Keratinocyte (primary cell): ENCODE data around the gene LGALS7B. TPM values are rescaled to one million over a fixed set of nuclear protein-coding genes. Genes with fewer than 3 reads are reported as not detected.
"Not testable (repeated sequence)": the region's sequence is repeated elsewhere in the genome, so short reads cannot be mapped to it uniquely, and the experiment has no call there.

Source experiments
- DNase-seq: peaks from one replicate; pipeline ENCODE4 v3.0.0-alpha.2; 2011; ENCODE audit warnings: low read depth, missing footprints, low spot score
- FAIRE-seq: peaks from 2 replicates; lab custom pipeline; 2011; peaks lifted over from hg19 to GRCh38; lab: Jason Lieb, UNC
- H2AFZ ChIP-seq: 2 replicates; pipeline ENCODE4 v1.6.0; 2012; ENCODE audit warnings: low read length, control low read depth, inconsistent platforms; ENCODE audit not compliant: control insufficient read depth
- H3K27ac ChIP-seq: 2 replicates; pipeline ENCODE4 v1.5.1; 2011; ENCODE audit warnings: low read length; ENCODE audit not compliant: control insufficient read depth, insufficient read depth
- H3K27me3 ChIP-seq: 3 replicates; pipeline ENCODE4 v1.6.0; 2011; ENCODE audit warnings: low read length; ENCODE audit not compliant: control insufficient read depth, insufficient read depth; ENCODE audit errors: extremely low read depth
- H3K36me3 ChIP-seq, 2 experiments: 2 replicates in 1 of 2; 3 replicates in 1 of 2; pipeline ENCODE4 v1.5.1; 2011; ENCODE audit warnings: low read length in 2 of 2, mild to moderate bottlenecking in 1 of 2; ENCODE audit not compliant: control insufficient read depth in 2 of 2, insufficient read depth in 2 of 2; ENCODE audit errors: extremely low read depth in 1 of 2
- H3K4me1 ChIP-seq: 3 replicates; pipeline ENCODE4 v1.5.1; 2011; ENCODE audit warnings: low read length; ENCODE audit not compliant: control insufficient read depth, insufficient read depth; ENCODE audit errors: extremely low read depth
- H3K4me2 ChIP-seq: 3 replicates; pipeline ENCODE4 v1.6.0; 2011; ENCODE audit warnings: low read depth, low read length; ENCODE audit not compliant: control insufficient read depth, insufficient read depth; ENCODE audit errors: extremely low read depth
- H3K4me3 ChIP-seq, 3 experiments: fragments of 200-600 bp in 1 of 3; sonication (generic) in 1 of 3; 2 replicates in 2 of 3; 3 replicates in 1 of 3; pipeline ENCODE4 v1.5.1; 2011 to 2016; ENCODE audit warnings: low read length in 3 of 3, mild to moderate bottlenecking in 3 of 3, control low read depth in 2 of 3, inconsistent platforms in 1 of 3, low read depth in 1 of 3, mixed read lengths in 1 of 3, mixed run types in 1 of 3, moderate library complexity in 1 of 3; ENCODE audit not compliant: control insufficient read depth in 2 of 3, insufficient read depth in 2 of 3; ENCODE audit errors: extremely low read depth in 1 of 3
- H3K79me2 ChIP-seq: 2 replicates; pipeline ENCODE4 v1.6.0; 2012; ENCODE audit warnings: low read length; ENCODE audit not compliant: control insufficient read depth, insufficient read depth
- H3K9ac ChIP-seq: 3 replicates; pipeline ENCODE4 v1.6.0; 2011; ENCODE audit warnings: low read length; ENCODE audit not compliant: control insufficient read depth, insufficient read depth; ENCODE audit errors: extremely low read depth
- H3K9me1 ChIP-seq: 3 replicates; pipeline ENCODE4 v1.6.0; 2011; ENCODE audit warnings: low read length; ENCODE audit not compliant: control insufficient read depth, insufficient read depth; ENCODE audit errors: extremely low read depth
- H3K9me3 ChIP-seq: 2 replicates; pipeline ENCODE4 v1.5.1; 2012; ENCODE audit warnings: low read depth, low read length; ENCODE audit not compliant: control insufficient read depth
- H4K20me1 ChIP-seq: 3 replicates; pipeline ENCODE4 v1.6.0; 2011; ENCODE audit warnings: low read length; ENCODE audit not compliant: control insufficient read depth, insufficient read depth; ENCODE audit errors: extremely low read depth
- CTCF ChIP-seq, 3 experiments: IDR thresholded peaks in 1 of 3; conservative IDR thresholded peaks in 1 of 3; optimal IDR thresholded peaks in 1 of 3; 2 replicates in 2 of 3; 3 replicates in 1 of 3; pipeline versions ENCODE3 to v1.5.1; 2011; ENCODE audit warnings: low read length in 3 of 3, mild to moderate bottlenecking in 3 of 3, moderate library complexity in 2 of 3, control low read depth in 1 of 3, inconsistent platforms in 1 of 3; ENCODE audit not compliant: insufficient read depth in 2 of 3; ENCODE audit errors: extremely low read depth in 1 of 3
- EZH2 ChIP-seq: IDR thresholded peaks from one replicate; pipeline ENCODE4 v1.6.1; 2012; ENCODE audit warnings: inconsistent platforms, mild to moderate bottlenecking, low read length, moderate library complexity
- dilution Hi-C: fragments of 300-500 bp; cut with MboI; formaldehyde crosslinking; loops from one replicate; pipeline ENCODE4 v1.7.0; 2020; ENCODE audit warnings: low sequenced_read_pairs; ENCODE audit not compliant: extremely low pct_ligation_motif_present
- polyA plus RNA-seq, 5 experiments: library from polyadenylated mRNA; depleted of rRNA in 3 of 5; stranded (reverse) in 3 of 5; stranded (forward) in 1 of 5; unstranded in 1 of 5; fragments of >200 nt; gene quantifications; 1 replicate in 1 of 5; 2 replicates in 3 of 5; 3 replicates in 1 of 5; pipeline versions ENCODE4 v1.2.1 to v1.2.3, GENCODE V29; 2011 to 2012; ENCODE audit warnings: missing spikeins in 2 of 5, low read depth in 1 of 5, low replicate concordance in 1 of 5

LGALS7B gene
- polyA plus RNA-seq, 1 donor (not counting 4 experiments of a cell fraction or from before 2014, with no cell fraction given), result 1,668 TPM

GRCh38 chr19:38759590-38760003 is 29.4 kb upstream of the LGALS7B start:
- FAIRE-seq, result no peak
- dilution Hi-C loops, result no loop called here

GRCh38 chr19:38760805-38761517 is 28.0 kb upstream of the LGALS7B start:
- dilution Hi-C loops, FAIRE-seq, DNase-seq: not testable (repeated sequence)

More at GRCh38 chr19:38759590-38760003, 29.4 kb upstream of the LGALS7B start:
- Histone ChIP-seq H3K4me2 (no peak overlapping the region), H3K9ac (no peak overlapping the region), H3K4me1 (no peaks in the 10 kb centered on the region), H3K4me3 (no peak overlapping the region), H3K9me3 (no peaks in the 10 kb centered on the region), H3K79me2 (no peaks in the 10 kb centered on the region), H3K36me3 (no peaks in the 10 kb centered on the region), H4K20me1 (no peaks in the 10 kb centered on the region), H2AFZ (no peak overlapping the region), H3K27me3 (no peaks in the 10 kb centered on the region), H3K9me1 (no peaks in the 10 kb centered on the region), H3K27ac (no peak overlapping the region)
- DNase-seq, result no peak
- no peak for TF ChIP-seq CTCF (optimal IDR thresholded peaks at IDR 0.05 in 1 of 3, IDR thresholded peaks at IDR 0.05 in 1 of 3, conservative IDR thresholded peaks at IDR 0.05 in 1 of 3; ENCODE audit: extremely low read depth in 1 of 3, insufficient read depth in 2 of 3, low read length in 3 of 3)
- no peak for TF ChIP-seq EZH2

GRCh38 chr19:38761884-38762389 is 27.1 kb upstream of the LGALS7B start:
- H3K27ac ChIP-seq, H3K9me3 ChIP-seq, H3K4me1 ChIP-seq, H3K4me3 ChIP-seq, H3K9me1 ChIP-seq, H3K27me3 ChIP-seq, H3K4me2 ChIP-seq, dilution Hi-C loops, H3K9ac ChIP-seq, H3K36me3 ChIP-seq, H2AFZ ChIP-seq, H4K20me1 ChIP-seq, FAIRE-seq, H3K79me2 ChIP-seq, DNase-seq: not testable (repeated sequence)

More at GRCh38 chr19:38760805-38761517, 28.0 kb upstream of the LGALS7B start:
- H3K27me3 ChIP-seq, H3K9ac ChIP-seq, H3K9me1 ChIP-seq, H3K4me3 ChIP-seq, H3K36me3 ChIP-seq, H3K4me1 ChIP-seq, H3K4me2 ChIP-seq, H3K79me2 ChIP-seq, H3K9me3 ChIP-seq, H3K27ac ChIP-seq, H2AFZ ChIP-seq, H4K20me1 ChIP-seq: not testable (repeated sequence)
